ENCODE measurements around the gene PIK3CG.

Gene PIK3CG

DNA sequence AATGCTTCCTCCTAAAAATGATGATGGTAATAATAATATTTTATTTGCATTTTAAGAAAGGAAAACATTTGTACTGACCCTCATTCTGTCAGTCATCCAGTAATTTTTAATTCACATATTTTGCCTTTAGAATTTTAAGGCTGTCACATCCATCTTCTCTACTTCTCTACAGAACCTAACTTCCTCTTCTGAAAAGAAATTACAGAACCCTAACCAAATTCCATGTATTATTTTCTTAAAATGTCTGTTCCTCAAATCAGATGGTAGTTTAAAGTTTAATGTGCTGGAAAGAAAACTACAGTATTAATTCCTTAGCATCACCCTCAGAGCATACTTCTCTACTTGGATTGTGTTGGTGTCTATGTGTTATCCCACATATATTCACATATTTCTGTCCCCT, 9.0 kb downstream of the PIK3CG start:
- no peak for DNase-seq (ENCODE audit: extremely low read depth, low read depth)
- TF ChIP-seq, protein P1, sequence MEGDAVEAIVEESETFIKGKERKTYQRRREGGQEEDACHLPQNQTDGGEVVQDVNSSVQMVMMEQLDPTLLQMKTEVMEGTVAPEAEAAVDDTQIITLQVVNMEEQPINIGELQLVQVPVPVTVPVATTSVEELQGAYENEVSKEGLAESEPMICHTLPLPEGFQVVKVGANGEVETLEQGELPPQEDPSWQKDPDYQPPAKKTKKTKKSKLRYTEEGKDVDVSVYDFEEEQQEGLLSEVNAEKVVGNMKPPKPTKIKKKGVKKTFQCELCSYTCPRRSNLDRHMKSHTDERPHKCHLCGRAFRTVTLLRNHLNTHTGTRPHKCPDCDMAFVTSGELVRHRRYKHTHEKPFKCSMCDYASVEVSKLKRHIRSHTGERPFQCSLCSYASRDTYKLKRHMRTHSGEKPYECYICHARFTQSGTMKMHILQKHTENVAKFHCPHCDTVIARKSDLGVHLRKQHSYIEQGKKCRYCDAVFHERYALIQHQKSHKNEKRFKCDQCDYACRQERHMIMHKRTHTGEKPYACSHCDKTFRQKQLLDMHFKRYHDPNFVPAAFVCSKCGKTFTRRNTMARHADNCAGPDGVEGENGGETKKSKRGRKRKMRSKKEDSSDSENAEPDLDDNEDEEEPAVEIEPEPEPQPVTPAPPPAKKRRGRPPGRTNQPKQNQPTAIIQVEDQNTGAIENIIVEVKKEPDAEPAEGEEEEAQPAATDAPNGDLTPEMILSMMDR (IDR thresholded peaks at IDR 0.05; ENCODE audit: low read depth, low read length) = no peak

DNA sequence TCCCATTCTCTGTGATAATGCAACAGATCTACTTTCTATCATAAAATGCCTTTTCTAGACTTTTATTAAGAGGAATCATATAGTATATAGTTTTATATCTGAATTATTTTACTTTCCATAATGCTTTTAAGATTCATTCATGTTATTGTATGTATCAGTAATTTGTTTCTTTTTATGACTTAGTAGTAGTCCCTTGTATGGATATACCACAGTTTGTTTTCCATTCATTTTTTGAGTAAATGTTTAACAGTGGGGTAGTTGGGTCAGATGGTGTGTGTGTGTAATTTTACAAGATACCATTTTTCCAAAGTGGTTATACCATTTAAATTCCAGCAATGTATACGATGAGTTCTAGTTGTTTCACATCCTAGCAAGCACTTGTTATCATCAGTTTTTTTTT, 10.4 kb downstream of the PIK3CG start:
- TF ChIP-seq, protein P1 (IDR thresholded peaks at IDR 0.05; ENCODE audit: low read depth, low read length) = no peak
- no peak for DNase-seq (ENCODE audit: extremely low read depth, low read depth)

DNA sequence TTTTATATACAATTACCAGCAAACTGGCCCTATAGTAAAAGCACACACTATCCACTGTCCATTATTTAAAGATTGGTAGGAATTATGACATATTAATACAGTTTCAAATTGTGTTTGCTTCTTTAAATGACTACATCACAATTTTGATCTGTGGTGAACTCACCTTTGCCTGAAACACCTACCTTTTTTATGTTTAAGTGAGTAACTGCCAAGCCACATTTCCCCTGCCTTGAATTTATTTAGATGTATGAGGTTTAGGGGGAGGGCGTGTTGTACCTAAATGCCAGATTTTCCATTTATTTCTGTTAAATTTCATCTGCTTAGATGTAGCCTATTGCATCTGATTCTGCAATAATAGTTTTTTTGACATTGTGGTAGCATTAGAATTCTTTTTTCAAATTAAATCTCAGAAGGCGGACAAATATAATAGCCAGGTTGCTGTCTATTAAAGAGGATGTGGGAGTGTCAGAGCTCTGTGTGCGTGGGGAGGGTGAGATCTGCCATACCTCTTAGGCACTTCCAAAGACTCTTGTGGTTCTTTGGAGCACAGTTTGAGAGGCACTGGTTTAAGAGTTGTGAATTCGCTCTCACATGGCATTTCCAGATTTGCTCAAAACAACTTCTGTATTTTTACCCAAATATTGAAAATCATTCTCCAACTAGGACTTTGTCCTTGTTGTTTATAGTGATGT, 13.8 kb downstream of the PIK3CG start:
- no peak for DNase-seq (ENCODE audit: extremely low read depth, low read depth)
- TF ChIP-seq, protein P1 (IDR thresholded peaks at IDR 0.05; ENCODE audit: low read depth, low read length) = no peak

DNA sequence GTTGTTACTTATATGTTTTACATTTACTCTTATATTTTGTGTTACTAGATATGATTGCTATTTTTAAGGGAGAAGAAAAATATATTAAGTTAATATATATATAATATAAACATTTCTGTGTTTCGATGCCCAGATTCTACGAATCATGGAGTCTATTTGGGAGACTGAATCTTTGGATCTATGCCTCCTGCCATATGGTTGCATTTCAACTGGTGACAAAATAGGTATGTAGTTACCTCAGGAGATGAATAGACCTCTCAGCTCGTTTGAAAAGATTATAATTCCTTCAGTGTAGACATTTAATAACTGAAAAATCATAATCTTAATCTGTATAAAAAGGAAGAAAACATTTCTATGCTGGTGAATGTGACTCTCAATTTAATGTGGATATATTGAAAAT, 16.9 kb downstream of the PIK3CG start:
- TF ChIP-seq, protein P1 (IDR thresholded peaks at IDR 0.05; ENCODE audit: low read depth, low read length) = no peak
- no peak for DNase-seq (ENCODE audit: extremely low read depth, low read depth)

DNA sequence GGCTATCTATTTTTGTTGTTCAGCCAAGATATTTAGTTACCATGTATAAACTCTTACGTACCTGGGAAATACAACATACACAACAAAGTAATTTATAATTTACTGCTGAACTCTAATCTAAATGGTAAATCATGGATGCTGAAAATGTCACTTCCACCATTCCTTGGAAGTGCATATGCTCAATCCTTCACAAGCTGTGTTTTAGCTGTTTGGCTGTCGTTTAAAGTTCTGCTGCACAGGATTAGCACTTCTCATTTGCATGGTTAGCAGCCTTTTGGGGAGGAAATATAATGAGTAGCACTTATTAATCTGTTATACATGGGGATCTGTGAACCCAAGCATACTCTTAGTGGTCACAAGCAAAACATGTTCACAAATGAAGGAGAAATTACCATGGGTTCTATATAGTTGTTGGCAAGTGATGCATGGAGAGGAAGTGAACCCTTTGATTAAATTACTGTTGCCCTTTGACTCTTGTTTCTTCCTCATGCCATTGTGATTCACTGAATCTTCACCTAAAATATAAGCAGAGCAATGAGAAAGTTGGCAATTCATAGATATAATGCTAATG, 18.5 kb downstream of the PIK3CG start:
- TF ChIP-seq, protein P1 (IDR thresholded peaks at IDR 0.05; ENCODE audit: low read depth, low read length) = no peak
- no peak for DNase-seq (ENCODE audit: extremely low read depth, low read depth)

DNA sequence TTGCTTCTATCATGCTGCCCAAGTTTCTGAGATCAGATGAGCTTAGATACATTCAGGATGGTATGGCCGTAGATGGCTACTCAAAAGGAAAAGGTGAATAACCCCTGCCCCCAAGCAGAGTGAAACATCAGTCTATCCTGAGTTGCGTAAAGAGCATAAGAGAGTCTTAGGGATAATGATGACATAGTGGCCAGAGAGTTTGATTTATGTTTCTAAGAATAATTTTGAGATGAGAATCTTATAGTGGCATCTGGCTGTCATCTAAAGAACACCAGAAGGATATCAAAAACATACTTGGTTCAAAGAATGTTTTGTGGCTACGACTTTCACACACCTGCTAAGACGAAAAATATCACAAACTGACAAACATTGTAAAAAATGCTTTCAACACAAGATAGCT, 20.6 kb downstream of the PIK3CG start:
- TF ChIP-seq, protein P1 (IDR thresholded peaks at IDR 0.05; ENCODE audit: low read depth, low read length) = no peak
- no peak for DNase-seq (ENCODE audit: extremely low read depth, low read depth)

DNA sequence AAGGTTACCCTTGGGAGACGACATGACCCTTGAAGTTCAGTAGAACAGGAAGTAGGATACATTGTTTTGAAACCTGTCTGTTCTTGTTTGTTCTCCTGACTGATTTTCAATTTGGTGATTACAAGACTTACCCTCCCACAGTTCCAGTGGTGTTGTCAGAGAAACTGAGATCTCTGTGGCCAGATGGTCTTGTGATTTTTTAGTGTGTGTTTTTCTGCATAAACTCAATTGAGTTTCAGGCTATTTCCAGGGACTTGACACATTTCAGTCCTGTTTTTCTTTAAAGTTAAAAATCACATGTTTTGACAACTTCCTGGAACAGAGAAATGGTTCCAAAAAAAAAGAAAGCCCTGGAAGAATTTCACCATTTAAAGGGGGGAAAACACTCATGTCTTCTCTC, 22.3 kb downstream of the PIK3CG start:
- TF ChIP-seq, protein P1 (IDR thresholded peaks at IDR 0.05; ENCODE audit: low read depth, low read length) = no peak
- DNase-seq (ENCODE audit: extremely low read depth, low read depth) = no peak

Data from AG09319 (cell line).